Osteocyte (in vitro differentiated cells): ENCODE data around the gene KIF21B. TPM values are rescaled to one million over a fixed set of nuclear protein-coding genes. Genes with fewer than 3 reads are reported as not detected.

ENCODE experiments used
- DNase-seq: peaks from one replicate; pipeline ENCODE4 v3.0.0; 2021; ENCODE audit warnings: mixed read lengths; ENCODE audit not compliant: unreplicated experiment; ENCODE audit errors: extremely low spot score
- H3K27ac Mint-ChIP-seq: one replicate; pipeline ENCODE4 v1.8.0; 2021; ENCODE audit warnings: mild to moderate bottlenecking, mixed read lengths; ENCODE audit not compliant: unreplicated experiment
- H3K27me3 Mint-ChIP-seq: one replicate; pipeline ENCODE4 v1.8.0; 2021; ENCODE audit warnings: mixed read lengths; ENCODE audit not compliant: unreplicated experiment
- H3K36me3 Mint-ChIP-seq: one replicate; pipeline ENCODE4 v1.8.0; 2021; ENCODE audit warnings: mixed read lengths; ENCODE audit not compliant: unreplicated experiment
- H3K4me1 Mint-ChIP-seq: one replicate; pipeline ENCODE4 v1.8.0; 2021; ENCODE audit warnings: mixed read lengths; ENCODE audit not compliant: unreplicated experiment
- H3K4me3 Mint-ChIP-seq: one replicate; pipeline ENCODE4 v1.8.0; 2021; ENCODE audit warnings: mild to moderate bottlenecking, moderate library complexity, mixed read lengths; ENCODE audit not compliant: unreplicated experiment
- H3K9me3 Mint-ChIP-seq: one replicate; pipeline ENCODE4 v1.8.0; 2021; ENCODE audit warnings: mixed read lengths; ENCODE audit not compliant: unreplicated experiment
- total RNA-seq: library from RNA; stranded (reverse); gene quantifications from 2 replicates; pipeline ENCODE4 v1.2.1, GENCODE V29; 2021
- TF ChIP-seq, protein P1 (sequence below): fragments of 200-600 bp; sonication (generic); IDR thresholded peaks from 2 replicates; pipeline ENCODE4 v1.5.0; 2021; ENCODE audit warnings: antibody characterized with exemption, mild to moderate bottlenecking, moderate library complexity

The KIF21B gene
- total RNA-seq, 1 donor from 2014 or later = 0.97 TPM

DNA sequence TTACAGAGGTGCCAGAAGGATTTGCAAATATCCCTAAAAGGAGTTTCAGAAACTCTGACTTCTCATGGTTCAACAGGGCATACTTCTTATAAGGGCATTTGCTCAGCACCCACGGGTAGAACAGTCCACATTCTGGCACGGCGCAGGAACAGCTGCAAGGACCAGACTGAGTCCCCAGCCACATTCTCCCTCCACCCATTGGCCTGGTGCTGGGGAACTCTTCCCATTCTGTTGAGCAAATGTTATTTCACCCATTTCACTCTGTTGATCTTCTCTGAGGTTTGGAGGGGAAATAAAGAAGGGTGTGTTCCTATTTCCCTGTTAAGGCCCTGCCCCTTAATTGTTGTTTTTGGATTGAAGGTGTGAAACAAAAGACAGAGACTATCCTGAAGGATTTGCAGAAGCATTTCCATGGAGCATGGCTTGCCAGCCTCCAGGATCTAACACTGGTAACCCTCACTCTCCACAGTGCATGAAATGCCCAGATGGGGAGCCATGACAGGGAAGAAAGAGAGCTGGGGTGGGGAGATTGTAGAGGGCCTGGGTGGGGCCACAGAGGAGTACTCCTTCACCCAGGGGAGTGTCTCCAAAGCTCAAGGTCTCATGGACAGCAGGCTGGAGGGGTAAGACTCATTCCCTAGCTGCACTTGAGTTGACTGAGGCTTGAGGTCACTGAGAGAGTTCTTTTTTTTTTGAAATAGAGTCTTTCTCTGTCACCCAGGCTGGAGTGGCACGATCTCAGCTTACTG, 93.8 kb downstream of the KIF21B start:
- TF ChIP-seq, protein P1, sequence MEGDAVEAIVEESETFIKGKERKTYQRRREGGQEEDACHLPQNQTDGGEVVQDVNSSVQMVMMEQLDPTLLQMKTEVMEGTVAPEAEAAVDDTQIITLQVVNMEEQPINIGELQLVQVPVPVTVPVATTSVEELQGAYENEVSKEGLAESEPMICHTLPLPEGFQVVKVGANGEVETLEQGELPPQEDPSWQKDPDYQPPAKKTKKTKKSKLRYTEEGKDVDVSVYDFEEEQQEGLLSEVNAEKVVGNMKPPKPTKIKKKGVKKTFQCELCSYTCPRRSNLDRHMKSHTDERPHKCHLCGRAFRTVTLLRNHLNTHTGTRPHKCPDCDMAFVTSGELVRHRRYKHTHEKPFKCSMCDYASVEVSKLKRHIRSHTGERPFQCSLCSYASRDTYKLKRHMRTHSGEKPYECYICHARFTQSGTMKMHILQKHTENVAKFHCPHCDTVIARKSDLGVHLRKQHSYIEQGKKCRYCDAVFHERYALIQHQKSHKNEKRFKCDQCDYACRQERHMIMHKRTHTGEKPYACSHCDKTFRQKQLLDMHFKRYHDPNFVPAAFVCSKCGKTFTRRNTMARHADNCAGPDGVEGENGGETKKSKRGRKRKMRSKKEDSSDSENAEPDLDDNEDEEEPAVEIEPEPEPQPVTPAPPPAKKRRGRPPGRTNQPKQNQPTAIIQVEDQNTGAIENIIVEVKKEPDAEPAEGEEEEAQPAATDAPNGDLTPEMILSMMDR = no peak
- Mint-ChIP-seq H3K4me3 (no peak overlapping the region), H3K4me1 (peaks cover 5% of the 10 kb centered on the region), H3K9me3 (peaks cover 6% of the 10 kb centered on the region), H3K27me3 (peaks cover 3% of the 10 kb centered on the region), H3K27ac (no peak overlapping the region), H3K36me3 (no peaks in the 10 kb centered on the region)
- no peak for DNase-seq

DNA sequence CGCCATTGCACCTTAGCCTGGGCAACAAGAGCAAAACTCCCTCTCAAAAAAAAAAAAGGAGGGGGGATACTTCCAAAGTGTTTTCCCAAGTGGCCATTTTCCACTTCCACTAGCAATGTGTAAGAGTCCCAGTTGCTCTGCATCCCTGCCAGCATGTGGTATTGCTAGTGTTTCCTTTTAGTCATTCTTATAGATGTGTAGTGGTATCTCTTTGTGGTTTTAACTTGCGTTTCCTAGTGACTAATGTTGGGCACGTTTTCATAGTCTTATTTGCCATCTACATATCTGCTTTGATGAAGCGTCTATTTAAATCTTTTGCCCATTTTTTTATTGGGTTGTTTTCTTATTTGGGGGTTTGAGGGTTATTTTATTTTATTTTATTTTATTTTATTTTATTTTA, 97.7 kb downstream of the KIF21B start:
- H3K27ac Mint-ChIP-seq = no peak overlapping the region
- no peaks in the 10 kb centered on the region for H3K36me3 Mint-ChIP-seq
- TF ChIP-seq, protein P1 = no peak
- peaks cover 20% of the 10 kb centered on the region for H3K4me1 Mint-ChIP-seq
- DNase-seq = no peak
- no peak overlapping the region for H3K4me3 Mint-ChIP-seq
- no peaks in the 10 kb centered on the region for H3K27me3 Mint-ChIP-seq
- H3K9me3 Mint-ChIP-seq = peaks cover under 1% of the 10 kb centered on the region

DNA sequence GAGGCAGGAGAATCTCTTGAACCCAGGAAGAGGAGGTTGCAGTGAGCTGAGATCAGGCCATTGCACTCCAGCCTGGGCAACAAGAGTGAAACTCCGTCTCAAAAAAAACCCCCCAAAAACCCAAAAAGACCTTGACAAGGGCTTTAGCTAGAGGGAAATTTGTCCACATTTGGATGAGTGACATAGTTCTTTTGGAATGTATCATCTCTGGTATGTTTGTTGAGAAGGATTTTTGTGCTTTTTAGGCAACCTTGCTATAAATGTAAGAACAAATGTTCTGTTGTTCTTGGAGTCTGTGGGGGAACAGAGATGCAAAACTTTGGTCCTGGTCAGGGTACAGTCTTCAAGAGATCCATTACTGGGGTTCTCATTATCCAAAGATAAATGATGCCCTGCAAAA, 99.9 kb downstream of the KIF21B start:
- H3K27ac Mint-ChIP-seq = no peak overlapping the region

DNA sequence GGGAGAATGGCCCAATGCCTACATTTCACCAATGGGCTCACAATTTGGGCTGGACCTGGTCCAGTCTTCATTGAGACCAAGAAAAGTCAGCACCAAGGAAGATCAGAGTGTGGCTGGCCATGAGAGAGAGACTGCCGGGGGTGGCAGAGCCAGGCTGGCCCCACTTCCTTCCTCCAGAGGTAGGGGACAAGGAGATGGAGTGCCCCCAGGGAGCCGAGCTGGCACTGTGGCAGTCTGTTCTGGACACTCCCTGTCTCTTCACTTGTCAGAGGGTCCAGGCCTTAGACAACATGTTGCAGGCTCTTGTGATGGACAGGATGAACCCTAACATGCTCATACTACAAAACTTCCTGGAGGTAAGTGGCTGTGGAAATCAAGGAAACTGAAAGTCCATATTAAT, 101.1 kb downstream of the KIF21B start:
- Mint-ChIP-seq H3K4me3 (no peak overlapping the region), H3K36me3 (no peaks in the 10 kb centered on the region), H3K4me1 (peaks cover 20% of the 10 kb centered on the region), H3K9me3 (no peaks in the 10 kb centered on the region), H3K27me3 (no peaks in the 10 kb centered on the region), H3K27ac (no peak overlapping the region)
- no peak for DNase-seq
- TF ChIP-seq, protein P1 = no peak

More for the DNA sequence above, 99.9 kb downstream of the KIF21B start:
- H3K4me1 Mint-ChIP-seq = peaks cover 20% of the 10 kb centered on the region
- H3K27me3 Mint-ChIP-seq = no peaks in the 10 kb centered on the region
- TF ChIP-seq, protein P1 = no peak
- H3K9me3 Mint-ChIP-seq = no peaks in the 10 kb centered on the region
- H3K4me3 Mint-ChIP-seq = no peak overlapping the region
- DNase-seq = no peak
- no peaks in the 10 kb centered on the region for H3K36me3 Mint-ChIP-seq

DNA sequence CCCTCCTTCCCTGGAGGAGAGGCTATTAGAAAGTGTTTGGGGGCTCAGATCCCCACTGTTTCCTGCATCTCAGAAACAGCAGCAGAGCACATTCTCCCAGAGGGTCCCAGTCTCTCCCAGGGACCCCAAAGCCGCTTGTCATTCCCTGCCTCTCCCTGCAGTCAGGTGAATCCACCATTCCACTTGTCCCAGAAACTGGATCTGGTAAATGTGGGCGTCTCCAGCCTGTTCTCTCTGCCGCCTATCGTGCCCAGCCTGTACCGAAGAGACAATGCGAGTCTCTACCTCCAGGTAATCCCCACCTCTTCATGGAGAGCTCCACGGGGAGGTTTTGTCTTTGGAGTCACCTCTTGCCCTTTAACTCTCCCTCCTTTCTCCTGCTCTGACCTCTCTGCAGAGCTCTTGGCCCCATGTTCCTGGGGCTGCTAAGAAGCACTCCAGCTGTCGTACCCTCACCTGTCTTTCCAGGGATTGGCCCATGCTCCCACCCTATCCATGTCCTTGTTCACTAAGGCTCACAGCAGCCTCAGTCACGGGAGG, 101.9 kb downstream of the KIF21B start:
- TF ChIP-seq, protein P1 = no peak
- Mint-ChIP-seq H3K27me3 (no peaks in the 10 kb centered on the region), H3K36me3 (no peaks in the 10 kb centered on the region), H3K4me3 (no peak overlapping the region), H3K27ac (no peak overlapping the region), H3K4me1 (peaks cover 20% of the 10 kb centered on the region), H3K9me3 (no peaks in the 10 kb centered on the region)
- DNase-seq = no peak
